Esophagus muscularis mucosa (tissue), 4 donors: ENCODE data around the gene GLT8D2. TPM values are rescaled to one million over a fixed set of nuclear protein-coding genes. Genes with fewer than 3 reads are reported as not detected.

Experiments used
- DNase-seq: peaks from one replicate; pipeline ENCODE4 v3.0.0-alpha.2; 2017; ENCODE audit errors: extremely low spot score
- H3K27ac ChIP-seq, 4 donors: fragments of 200-600 bp; sonication (generic); replicated peaks in 1 of 4; 1 replicate in 3 of 4; 2 replicates in 1 of 4; pipeline ENCODE4 v1.5.1; 2016 to 2019; ENCODE audit warnings: mild to moderate bottlenecking in 1 of 4
- H3K27me3 ChIP-seq, 4 donors: fragments of 200-600 bp; sonication (generic); one replicate each; pipeline versions ENCODE4 v1.5.1 to v1.6.0; 2016 to 2019
- H3K36me3 ChIP-seq, 4 donors: fragments of 200-600 bp; sonication (generic); one replicate each; pipeline ENCODE4 v1.5.1; 2016 to 2019
- H3K4me1 ChIP-seq, 4 donors: fragments of 200-600 bp; sonication (generic); one replicate each; pipeline ENCODE4 v1.5.1; 2016 to 2019
- H3K4me3 ChIP-seq, 4 donors: fragments of 200-600 bp; sonication (generic); 1 replicate in 2 of 4; 2 replicates in 2 of 4; pipeline ENCODE4 v1.5.1; 2016 to 2019; ENCODE audit warnings: mild to moderate bottlenecking in 4 of 4, moderate library complexity in 1 of 4
- H3K9me3 ChIP-seq, 4 donors: fragments of 200-600 bp; sonication (generic); 1 replicate in 3 of 4; 2 replicates in 1 of 4; pipeline ENCODE4 v1.5.1; 2016 to 2019
- EP300 ChIP-seq: sonication (generic); formaldehyde crosslinking; IDR thresholded peaks from one replicate; pipeline ENCODE4 v1.6.1; 2017; ENCODE audit warnings: antibody characterized with exemption
- POLR2A ChIP-seq: fragments of 450-650 bp; IDR thresholded peaks from one replicate; pipeline ENCODE4 v1.6.1; 2017; ENCODE audit warnings: antibody characterized with exemption, moderate library complexity, mild to moderate bottlenecking, low read depth
- POLR2AphosphoS5 ChIP-seq, 2 donors: sonication (generic); formaldehyde crosslinking; IDR thresholded peaks; one replicate each; pipeline ENCODE4 v1.6.1; 2017; ENCODE audit warnings: antibody characterized with exemption in 2 of 2
- WGBS: methylation state at CpG from one replicate; pipeline ENCODE4 v1.1.5; 2018; 5-methylcytosine and 5-hydroxymethylcytosine counted together
- intact Hi-C: fragments of 100-400 bp; cut with DNase I; formaldehyde crosslinking; loops from one replicate; pipeline ENCODE4 v1.15.1; 2023
- total RNA-seq, 4 donors: library from RNA; depleted of rRNA; stranded (reverse); fragments of >200 nt; gene quantifications; one replicate each; pipeline versions ENCODE4 v1.1.0 to v1.2.1, GENCODE V29; 2016
- TF ChIP-seq, protein P1 (sequence below), 3 experiments: fragments of 200-600 bp in 2 of 3; fragments of 450-650 bp in 1 of 3; sonication (generic) in 2 of 3; IDR thresholded peaks; one replicate each; pipeline ENCODE4 v1.5.1; 2017 to 2019; ENCODE audit warnings: antibody characterized with exemption in 3 of 3, mild to moderate bottlenecking in 2 of 3, moderate library complexity in 1 of 3

The GLT8D2 gene
- total RNA-seq, 4 donors from 2014 or later, result 7.1 to 13.6 (median 11.0) TPM

DNA sequence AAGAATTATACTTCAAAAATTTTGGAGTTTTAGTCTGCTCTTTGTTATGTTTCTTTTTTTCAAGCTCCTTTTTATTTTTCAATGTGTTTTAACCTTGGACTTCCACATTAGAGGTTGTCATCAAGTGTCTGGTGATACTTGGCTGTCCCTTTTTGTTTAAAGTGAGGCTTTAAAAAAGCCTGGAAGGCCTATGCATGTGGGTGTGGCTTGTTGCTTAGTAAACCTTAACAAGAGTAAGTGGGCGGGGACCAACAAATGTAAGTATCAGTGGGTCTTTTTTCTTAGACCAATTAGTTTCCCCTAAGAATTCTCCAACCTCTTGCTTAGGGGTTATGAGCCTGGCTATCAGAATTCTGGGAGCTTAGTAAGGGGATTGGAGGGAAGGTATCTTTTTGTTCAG, 40.7 kb upstream of the GLT8D2 start:
- intact Hi-C loops, result no loop called here

GRCh38 chr12:104083769-104084475, 33.9 kb upstream of the GLT8D2 start:
- Histone ChIP-seq H3K4me1 (peaks cover 0 to 10% (median 3%) of the 10 kb centered on the region in 4 donors), H3K4me3 (no peak overlapping the region), H3K9me3 (no peaks in the 10 kb centered on the region), H3K27ac (no peak overlapping the region), H3K36me3 (peaks cover 38 to 85% (median 56%) of the 10 kb centered on the region in 4 donors), H3K27me3 (no peaks in the 10 kb centered on the region)
- 95% methylated on average over 8 of the region's 8 CpGs for WGBS
- TF ChIP-seq, protein P1, sequence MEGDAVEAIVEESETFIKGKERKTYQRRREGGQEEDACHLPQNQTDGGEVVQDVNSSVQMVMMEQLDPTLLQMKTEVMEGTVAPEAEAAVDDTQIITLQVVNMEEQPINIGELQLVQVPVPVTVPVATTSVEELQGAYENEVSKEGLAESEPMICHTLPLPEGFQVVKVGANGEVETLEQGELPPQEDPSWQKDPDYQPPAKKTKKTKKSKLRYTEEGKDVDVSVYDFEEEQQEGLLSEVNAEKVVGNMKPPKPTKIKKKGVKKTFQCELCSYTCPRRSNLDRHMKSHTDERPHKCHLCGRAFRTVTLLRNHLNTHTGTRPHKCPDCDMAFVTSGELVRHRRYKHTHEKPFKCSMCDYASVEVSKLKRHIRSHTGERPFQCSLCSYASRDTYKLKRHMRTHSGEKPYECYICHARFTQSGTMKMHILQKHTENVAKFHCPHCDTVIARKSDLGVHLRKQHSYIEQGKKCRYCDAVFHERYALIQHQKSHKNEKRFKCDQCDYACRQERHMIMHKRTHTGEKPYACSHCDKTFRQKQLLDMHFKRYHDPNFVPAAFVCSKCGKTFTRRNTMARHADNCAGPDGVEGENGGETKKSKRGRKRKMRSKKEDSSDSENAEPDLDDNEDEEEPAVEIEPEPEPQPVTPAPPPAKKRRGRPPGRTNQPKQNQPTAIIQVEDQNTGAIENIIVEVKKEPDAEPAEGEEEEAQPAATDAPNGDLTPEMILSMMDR (IDR thresholded peaks at IDR 0.05), result no peak
- no peak for TF ChIP-seq POLR2AphosphoS5 (IDR thresholded peaks at IDR 0.05)
- TF ChIP-seq POLR2A, result no peak
- TF ChIP-seq EP300, result no peak
- DNase-seq, result no peak
- intact Hi-C loops, result no loop called here

More for the DNA sequence above, 40.7 kb upstream of the GLT8D2 start:
- peaks cover 48 to 96% (median 81%) of the 10 kb centered on the region in 4 donors for H3K36me3 ChIP-seq
- no peak overlapping the region for H3K27ac ChIP-seq
- TF ChIP-seq POLR2AphosphoS5 (IDR thresholded peaks at IDR 0.05) (no peak), EP300 (no peak), POLR2A (no peak)
- TF ChIP-seq, protein P1 (IDR thresholded peaks at IDR 0.05), result no peak
- H3K4me1 ChIP-seq, result no peaks in the 10 kb centered on the region
- H3K4me3 ChIP-seq, result no peak overlapping the region
- H3K27me3 ChIP-seq, result no peaks in the 10 kb centered on the region
- WGBS, result 100% methylated on average over 1 of the region's 1 CpG
- no peaks in the 10 kb centered on the region for H3K9me3 ChIP-seq
- no peak for DNase-seq

GRCh38 chr12:104080764-104081163, 30.8 kb upstream of the GLT8D2 start:
- intact Hi-C loops, result no loop called here
- Histone ChIP-seq H3K27ac (no peak overlapping the region), H3K27me3 (no peaks in the 10 kb centered on the region), H3K36me3 (peaks cover 17 to 58% (median 34%) of the 10 kb centered on the region in 4 donors), H3K4me1 (peaks cover 0 to 20% (median 9%) of the 10 kb centered on the region in 4 donors), H3K4me3 (no peak overlapping the region), H3K9me3 (no peaks in the 10 kb centered on the region)
- TF ChIP-seq POLR2AphosphoS5 (IDR thresholded peaks at IDR 0.05) (no peak), POLR2A (no peak), EP300 (no peak)
- TF ChIP-seq, protein P1 (IDR thresholded peaks at IDR 0.05), result no peak
- WGBS, result 89% methylated on average over 1 of the region's 1 CpG
- DNase-seq, result no peak

GRCh38 chr12:104079024-104079423, 29.0 kb upstream of the GLT8D2 start:
- no peak overlapping the region for H3K4me3 ChIP-seq
- H3K9me3 ChIP-seq, result no peaks in the 10 kb centered on the region
- H3K36me3 ChIP-seq, result peaks cover 18 to 45% (median 27%) of the 10 kb centered on the region in 4 donors
- DNase-seq, result no peak
- peaks cover 0 to 20% (median 9%) of the 10 kb centered on the region in 4 donors for H3K4me1 ChIP-seq
- intact Hi-C loops, result no loop called here
- no peak overlapping the region for H3K27ac ChIP-seq
- no peaks in the 10 kb centered on the region for H3K27me3 ChIP-seq
- TF ChIP-seq POLR2A (no peak), POLR2AphosphoS5 (IDR thresholded peaks at IDR 0.05) (no peak), EP300 (no peak)
- TF ChIP-seq, protein P1 (IDR thresholded peaks at IDR 0.05), result no peak
- 89% methylated on average over 1 of the region's 1 CpG for WGBS
